Fibroblast of gingiva (primary cell): ENCODE measurements around the gene GDF10.

ENCODE experiments used
- DNase-seq: peaks from one replicate; pipeline ENCODE4 v3.0.0-alpha.2; 2011; ENCODE audit warnings: low read depth

GDF10 gene

DNA sequence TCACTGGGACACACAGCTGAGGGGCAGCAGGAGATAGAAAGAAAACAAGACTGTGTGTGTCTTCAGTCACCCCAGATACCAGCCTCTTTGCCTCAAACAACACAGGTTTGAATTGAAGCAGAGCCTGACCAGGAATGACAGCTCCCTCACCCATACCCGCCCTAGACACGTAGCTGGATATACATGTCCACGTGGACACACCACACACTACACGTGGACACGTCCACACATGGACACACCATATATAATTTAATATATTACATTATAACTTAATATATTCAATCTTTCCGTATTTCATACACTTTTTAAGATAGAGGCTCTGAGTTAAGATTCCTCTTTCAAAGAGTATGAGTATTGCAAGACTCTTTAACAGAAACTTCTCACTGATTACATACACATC, 33.5 kb downstream of the GDF10 start:
- DNase-seq: no peak

DNA sequence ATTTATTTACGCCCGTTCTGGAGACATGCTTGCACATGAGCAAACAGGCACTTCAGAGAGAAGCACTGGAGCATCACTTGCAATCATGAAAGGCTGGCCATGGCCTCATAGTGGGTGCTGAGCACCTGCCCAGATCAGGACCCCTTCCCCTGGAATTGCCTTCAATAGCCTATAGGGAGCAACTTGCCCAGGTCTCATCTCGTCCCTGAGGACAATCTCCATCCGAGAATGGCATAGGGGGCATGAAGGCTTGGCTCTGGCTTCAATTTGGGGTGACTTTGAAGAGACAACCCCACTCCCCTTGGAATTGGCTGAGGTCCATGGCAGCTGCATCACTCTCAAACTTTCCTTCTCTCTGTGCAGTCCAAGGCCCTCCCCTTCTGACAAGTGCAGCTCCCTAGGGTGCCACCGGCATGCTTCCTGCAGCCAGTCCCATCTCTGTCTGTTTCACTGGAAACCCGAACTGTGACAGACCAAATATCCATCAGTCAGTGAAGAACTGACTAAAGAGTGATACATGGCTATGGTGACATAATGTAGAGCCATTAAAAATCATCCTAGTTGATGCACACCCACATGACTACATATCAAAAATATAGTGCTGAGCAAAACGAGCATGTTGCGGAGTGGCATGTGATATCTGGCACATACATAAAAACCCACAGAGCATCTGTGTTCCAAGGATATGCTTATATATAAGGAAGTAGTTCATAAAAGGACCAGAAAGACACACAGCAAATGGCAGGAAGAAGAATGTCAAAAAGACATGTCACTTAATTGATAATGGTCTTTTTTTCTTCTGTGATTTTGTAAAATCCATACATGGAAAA, 34.7 kb downstream of the GDF10 start:
- no peak for DNase-seq

DNA sequence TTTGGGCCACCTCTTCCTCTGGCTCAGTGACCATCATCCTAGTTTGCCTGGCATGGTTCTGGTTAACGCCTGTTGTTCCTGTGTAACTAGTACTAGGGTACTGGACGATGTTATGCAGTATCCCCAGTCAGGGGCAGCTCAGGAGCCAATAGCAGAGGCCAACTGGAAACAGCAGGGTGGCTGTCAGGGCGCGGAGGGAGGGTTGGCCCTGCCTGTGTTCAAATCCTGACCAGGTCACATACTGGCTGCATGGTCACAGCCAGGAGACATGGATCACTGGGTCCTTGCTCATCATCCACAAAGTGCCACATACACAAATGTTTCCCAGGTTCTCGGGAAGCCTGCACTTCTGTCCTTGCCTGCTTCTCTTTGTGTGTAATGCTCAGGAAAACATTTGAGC, 35.9 kb downstream of the GDF10 start:
- DNase-seq: no peak

- DNase-seq: no peak
Observed at GRCh38 chr10:47336387-47337134, 36.6 kb downstream of the GDF10 start.

GRCh38 chr10:47337310-47337709, 37.3 kb downstream of the GDF10 start:
- DNase-seq: no peak

GRCh38 chr10:47339186-47339735, 39.3 kb downstream of the GDF10 start:
- no peak for DNase-seq

GRCh38 chr10:47339759-47340607, 40.0 kb downstream of the GDF10 start:
- DNase-seq: no peak

GRCh38 chr10:47340608-47341170, 40.7 kb downstream of the GDF10 start:
- DNase-seq: peak; percentile 21

DNA sequence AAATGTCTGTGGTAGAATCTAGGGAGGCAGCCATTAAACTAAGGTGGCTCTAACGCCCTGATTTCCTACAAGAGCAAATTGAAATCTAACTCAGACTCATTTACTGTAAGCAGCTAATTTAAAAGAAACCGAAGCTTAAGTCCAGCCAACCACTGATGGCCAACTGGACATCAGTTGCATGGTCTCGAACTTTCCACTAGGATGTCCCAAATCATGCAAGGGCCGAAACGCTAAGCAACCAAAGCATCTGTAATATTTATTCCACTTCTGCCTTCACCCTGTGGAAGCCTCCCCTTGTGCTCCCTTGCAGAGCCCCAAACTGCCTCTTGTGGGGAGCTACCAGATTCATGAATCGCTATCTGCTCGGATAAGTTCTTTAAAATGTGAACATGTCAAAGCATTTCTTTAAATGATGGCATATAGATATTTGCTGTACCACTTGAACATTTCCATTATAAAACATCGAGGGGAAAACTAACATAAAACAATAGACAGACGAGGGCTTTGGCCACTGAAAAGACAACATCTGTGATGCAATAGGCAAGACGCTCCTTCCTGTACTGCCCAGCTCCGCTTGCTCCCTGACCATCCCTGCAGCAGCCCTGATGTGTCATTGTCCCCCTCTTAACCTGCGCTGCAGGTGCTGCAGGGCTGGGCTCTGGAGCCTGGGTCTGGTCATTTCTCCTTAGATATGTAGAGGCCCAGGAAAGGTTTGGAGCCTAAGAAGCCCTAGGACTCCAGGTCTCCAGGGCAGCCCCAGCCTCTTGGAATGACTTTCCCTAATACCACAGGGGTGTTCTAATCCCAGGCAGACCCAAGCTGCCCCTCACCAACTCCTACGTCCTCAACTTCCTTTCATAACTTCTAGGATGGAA, 45.2 kb downstream of the GDF10 start:
- DNase-seq: no peak

GRCh38 chr10:47346581-47347302, 46.7 kb downstream of the GDF10 start:
- no peak for DNase-seq

DNA sequence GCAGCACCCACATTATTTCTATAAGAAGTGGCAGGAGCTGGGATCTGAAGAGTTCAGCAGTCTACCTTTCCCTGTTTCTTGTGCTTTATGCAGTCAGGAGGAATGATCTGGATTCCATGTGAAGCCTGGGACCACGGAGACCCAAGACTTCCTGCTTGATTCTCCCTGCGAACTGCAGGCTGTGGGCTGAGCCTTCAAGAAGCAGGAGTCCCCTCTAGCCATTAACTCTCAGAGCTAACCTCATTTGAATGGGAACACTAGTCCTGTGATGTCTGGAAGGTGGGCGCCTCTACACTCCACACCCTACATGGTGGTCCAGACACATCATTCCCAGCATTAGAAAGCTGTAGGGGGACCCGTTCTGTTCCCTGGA, 47.3 kb downstream of the GDF10 start:
- no peak for DNase-seq

DNA sequence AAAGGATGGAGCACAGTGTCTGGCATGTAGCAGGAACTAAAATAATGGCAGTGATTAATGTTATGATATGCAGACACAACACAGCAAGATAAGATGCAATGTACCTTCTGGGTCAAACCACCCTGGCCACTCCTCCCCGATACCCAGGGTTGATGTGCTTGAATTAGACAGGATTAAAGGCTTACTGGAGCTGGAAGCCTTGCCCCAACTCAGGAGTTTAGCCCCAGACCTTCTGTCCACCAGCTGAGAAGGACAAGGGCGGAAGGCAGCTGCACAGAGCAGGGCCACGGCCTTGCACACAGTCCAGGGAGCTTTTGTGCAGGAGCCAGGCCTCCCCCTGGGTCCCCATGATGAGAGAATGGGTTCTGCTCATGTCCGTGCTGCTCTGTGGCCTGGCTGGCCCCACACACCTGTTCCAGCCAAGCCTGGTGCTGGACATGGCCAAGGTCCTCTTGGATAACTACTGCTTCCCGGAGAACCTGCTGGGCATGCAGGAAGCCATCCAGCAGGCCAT, 48.2 kb downstream of the GDF10 start, which contains the start of gene RBP3:
RBP3 (plus strand) TSS at position 226 of the 514 bp plus-strand sequence; CDS start at position 348, 122 bp downstream.
- DNase-seq: no peak

- DNase-seq: no peak
Observed at GRCh38 chr10:47348661-47349470, 48.9 kb downstream of the GDF10 start.

- no peak for DNase-seq
Observed at GRCh38 chr10:47349516-47349915, 49.5 kb downstream of the GDF10 start.

DNA sequence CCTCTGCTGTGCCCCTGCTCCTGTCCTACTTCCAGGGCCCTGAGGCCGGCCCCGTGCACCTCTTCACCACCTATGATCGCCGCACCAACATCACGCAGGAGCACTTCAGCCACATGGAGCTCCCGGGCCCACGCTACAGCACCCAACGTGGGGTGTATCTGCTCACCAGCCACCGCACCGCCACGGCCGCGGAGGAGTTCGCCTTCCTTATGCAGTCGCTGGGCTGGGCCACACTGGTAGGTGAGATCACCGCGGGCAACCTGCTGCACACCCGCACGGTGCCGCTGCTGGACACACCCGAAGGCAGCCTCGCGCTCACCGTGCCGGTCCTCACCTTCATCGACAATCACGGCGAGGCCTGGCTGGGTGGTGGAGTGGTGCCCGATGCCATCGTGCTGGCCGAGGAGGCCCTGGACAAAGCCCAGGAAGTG, 50.0 kb downstream of the GDF10 start:
- no peak for DNase-seq

DNA sequence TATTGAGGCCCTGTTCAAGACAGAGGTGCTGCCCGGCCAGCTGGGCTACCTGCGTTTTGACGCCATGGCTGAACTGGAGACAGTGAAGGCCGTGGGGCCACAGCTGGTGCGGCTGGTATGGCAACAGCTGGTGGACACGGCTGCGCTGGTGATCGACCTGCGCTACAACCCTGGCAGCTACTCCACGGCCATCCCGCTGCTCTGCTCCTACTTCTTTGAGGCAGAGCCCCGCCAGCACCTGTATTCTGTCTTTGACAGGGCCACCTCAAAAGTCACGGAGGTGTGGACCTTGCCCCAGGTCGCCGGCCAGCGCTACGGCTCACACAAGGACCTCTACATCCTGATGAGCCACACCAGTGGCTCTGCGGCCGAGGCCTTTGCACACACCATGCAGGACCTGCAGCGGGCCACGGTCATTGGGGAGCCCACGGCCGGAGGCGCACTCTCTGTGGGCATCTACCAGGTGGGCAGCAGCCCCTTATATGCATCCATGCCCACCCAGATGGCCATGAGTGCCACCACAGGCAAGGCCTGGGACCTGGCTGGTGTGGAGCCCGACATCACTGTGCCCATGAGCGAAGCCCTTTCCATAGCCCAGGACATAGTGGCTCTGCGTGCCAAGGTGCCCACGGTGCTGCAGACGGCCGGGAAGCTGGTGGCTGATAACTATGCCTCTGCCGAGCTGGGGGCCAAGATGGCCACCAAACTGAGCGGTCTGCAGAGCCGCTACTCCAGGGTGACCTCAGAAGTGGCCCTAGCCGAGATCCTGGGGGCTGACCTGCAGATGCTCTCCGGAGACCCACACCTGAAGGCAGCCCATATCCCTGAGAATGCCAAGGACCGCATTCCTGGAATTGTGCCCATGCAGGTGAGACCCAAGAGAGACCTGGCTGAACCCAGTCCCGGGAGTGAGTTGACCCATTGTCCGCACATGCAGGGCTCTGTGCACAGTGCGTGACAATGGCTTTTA, 51.0 kb downstream of the GDF10 start:
- DNase-seq: no peak

- no peak for DNase-seq
Observed at GRCh38 chr10:47351899-47352815, 52.2 kb downstream of the GDF10 start.
